Lower leg skin (tissue), 4 donors: ENCODE measurements around the gene TXNIP. TPM values are rescaled to one million over a fixed set of nuclear protein-coding genes. Genes with fewer than 3 reads are reported as not detected.
"Not testable (repeated sequence)": the region's sequence is repeated elsewhere in the genome, so short reads cannot be mapped to it uniquely, and the experiment has no call there.

Experiments
- DNase-seq, 2 donors: peaks; one replicate each; pipeline ENCODE4 v3.0.0-alpha.2; 2019; ENCODE audit warnings: low spot score in 2 of 2
- H3K4me3 ChIP-seq: fragments of 200-600 bp; sonication (generic); 2 replicates; pipeline ENCODE4 v1.5.1; 2017; ENCODE audit warnings: mild to moderate bottlenecking, low read depth; ENCODE audit not compliant: poor library complexity, severe bottlenecking
- POLR2A ChIP-seq, 2 donors: fragments of 450-650 bp; IDR thresholded peaks; one replicate each; pipeline ENCODE4 v1.6.1; 2016 to 2017; ENCODE audit warnings: antibody characterized with exemption in 2 of 2, mild to moderate bottlenecking in 1 of 2, moderate library complexity in 1 of 2
- WGBS, 2 donors: methylation state at CpG; one replicate each; pipeline ENCODE4 v1.1.5; 2018; 5-methylcytosine and 5-hydroxymethylcytosine counted together
- intact Hi-C: fragments of 100-400 bp; cut with DNase I; formaldehyde crosslinking; loops from one replicate; pipeline ENCODE4 v1.15.0; 2023; ENCODE audit warnings: low total_unique reads
- total RNA-seq, 4 donors: library from RNA; depleted of rRNA; stranded (reverse); fragments of >200 nt; gene quantifications; one replicate each; pipeline ENCODE4 v1.1.0, GENCODE V29; 2016
- TF ChIP-seq, protein P1 (sequence below), 3 donors: fragments of 450-650 bp; IDR thresholded peaks; one replicate each; pipeline ENCODE4 v1.5.1; 2016; ENCODE audit warnings: antibody characterized with exemption in 3 of 3, mild to moderate bottlenecking in 3 of 3, moderate library complexity in 2 of 3

The TXNIP gene
- total RNA-seq, 4 donors from 2014 or later = 2,445 to 6,877 (median 3,895) TPM

DNA sequence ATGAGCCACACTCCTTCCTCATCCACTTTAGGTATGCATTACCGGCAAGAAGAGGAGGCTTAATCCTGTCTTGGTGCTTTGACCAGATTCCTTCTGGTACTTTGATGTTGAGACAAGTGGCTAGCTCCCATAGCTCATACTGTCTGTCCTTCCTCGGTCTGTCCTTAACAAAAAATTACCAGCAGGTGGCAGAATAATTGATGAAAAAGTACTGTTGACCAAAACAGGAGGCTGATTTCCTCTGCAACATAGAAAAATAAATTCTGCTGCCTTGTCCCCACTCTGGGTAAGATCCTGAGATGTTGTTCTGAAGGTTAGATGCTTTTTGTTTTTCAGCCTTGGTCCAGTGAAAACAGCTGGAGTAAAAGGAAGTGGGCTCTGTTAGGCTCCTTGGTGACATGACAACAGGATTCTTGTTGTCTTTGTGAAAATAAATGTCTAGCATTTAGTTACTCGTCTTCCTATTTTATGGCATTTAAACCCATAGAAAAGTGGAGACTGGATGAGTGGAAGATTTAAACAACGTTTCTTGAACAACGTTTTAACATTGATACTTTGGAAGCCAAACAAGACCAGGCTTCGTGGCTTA, 36.3 kb upstream of the TXNIP start:
- intact Hi-C loops = no loop called here
- WGBS, 2 donors = 56 to 57% methylated on average over 6 of the region's 6 CpGs
- DNase-seq = no peak
- no peak for TF ChIP-seq POLR2A (IDR thresholded peaks at IDR 0.05)
- TF ChIP-seq, protein P1, sequence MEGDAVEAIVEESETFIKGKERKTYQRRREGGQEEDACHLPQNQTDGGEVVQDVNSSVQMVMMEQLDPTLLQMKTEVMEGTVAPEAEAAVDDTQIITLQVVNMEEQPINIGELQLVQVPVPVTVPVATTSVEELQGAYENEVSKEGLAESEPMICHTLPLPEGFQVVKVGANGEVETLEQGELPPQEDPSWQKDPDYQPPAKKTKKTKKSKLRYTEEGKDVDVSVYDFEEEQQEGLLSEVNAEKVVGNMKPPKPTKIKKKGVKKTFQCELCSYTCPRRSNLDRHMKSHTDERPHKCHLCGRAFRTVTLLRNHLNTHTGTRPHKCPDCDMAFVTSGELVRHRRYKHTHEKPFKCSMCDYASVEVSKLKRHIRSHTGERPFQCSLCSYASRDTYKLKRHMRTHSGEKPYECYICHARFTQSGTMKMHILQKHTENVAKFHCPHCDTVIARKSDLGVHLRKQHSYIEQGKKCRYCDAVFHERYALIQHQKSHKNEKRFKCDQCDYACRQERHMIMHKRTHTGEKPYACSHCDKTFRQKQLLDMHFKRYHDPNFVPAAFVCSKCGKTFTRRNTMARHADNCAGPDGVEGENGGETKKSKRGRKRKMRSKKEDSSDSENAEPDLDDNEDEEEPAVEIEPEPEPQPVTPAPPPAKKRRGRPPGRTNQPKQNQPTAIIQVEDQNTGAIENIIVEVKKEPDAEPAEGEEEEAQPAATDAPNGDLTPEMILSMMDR (IDR thresholded peaks at IDR 0.05) = no peak
- no peak overlapping the region for H3K4me3 ChIP-seq

DNA sequence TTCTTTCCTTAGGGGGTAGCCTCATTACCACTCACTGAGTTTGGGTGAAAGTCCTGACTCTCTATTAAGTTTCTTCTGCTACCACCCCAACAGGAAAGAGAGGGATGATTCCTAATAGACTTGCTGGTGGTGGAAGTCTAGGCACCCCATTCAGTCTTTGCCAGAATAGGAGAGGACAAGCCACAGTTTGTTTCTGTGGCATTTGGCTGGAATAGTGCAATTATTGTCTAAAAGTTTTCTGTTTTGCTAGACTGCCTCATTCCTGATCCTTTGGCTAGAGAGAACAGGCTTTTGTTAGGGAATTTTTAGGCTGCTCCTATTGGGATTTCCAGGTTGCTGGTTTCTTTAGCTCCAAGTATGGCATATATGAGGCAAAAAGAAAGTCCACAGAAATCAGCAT, 35.1 kb upstream of the TXNIP start:
- TF ChIP-seq, protein P1 (IDR thresholded peaks at IDR 0.05) = no peak
- TF ChIP-seq POLR2A (IDR thresholded peaks at IDR 0.05) = no peak
- no peak overlapping the region for H3K4me3 ChIP-seq
- intact Hi-C loops = no loop called here
- DNase-seq = no peak

- TF ChIP-seq, protein P1 (IDR thresholded peaks at IDR 0.05) = no peak
- no peak for TF ChIP-seq POLR2A (IDR thresholded peaks at IDR 0.05)
- intact Hi-C loops = no loop called here
- no peak for DNase-seq
- H3K4me3 ChIP-seq = no peak overlapping the region
Measured at GRCh38 chr1:146029117-146029516, 32.7 kb upstream of the TXNIP start.

- DNase-seq, intact Hi-C loops, H3K4me3 ChIP-seq: not testable (repeated sequence)
- WGBS, 2 donors = 63 to 73% methylated on average over 1 of the region's 1 CpG
Measured at GRCh38 chr1:146026650-146027049, 30.3 kb upstream of the TXNIP start.

DNA sequence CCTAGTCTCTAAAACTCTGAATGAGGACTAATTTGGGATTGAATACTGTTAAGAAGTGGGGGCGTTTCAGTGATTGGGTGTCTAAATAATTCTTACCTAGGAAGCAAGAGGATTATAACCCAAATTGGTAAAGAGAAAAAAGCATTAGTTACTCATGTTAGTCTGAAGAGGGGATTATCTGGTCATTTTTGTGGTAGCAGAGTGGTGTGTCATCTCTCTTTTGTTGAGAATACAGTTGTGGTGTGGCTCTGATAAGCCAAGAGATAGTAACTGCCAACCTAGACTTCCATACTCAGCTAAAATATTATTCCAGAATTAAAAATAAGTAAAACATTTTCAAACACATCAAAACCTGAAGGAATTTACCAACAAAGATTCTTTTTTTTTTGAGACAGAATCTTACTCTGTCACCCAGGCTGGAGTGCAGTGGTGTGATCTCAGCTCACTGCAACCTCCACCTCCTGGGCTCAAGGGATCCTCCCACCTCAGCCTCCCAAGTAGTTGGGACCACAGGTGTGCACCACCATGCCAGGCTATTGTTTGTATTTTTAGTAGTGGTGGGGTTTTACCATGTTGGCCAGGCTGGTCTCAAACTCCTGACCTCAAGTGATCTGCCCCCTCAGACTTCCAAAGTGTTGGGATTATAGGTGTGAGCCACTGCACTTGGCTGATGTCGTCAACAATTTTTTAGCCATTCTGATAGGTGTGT, 29.6 kb upstream of the TXNIP start:
- WGBS, 2 donors = 82% methylated on average over 2 of the region's 2 CpGs
- DNase-seq, intact Hi-C loops, H3K4me3 ChIP-seq: not testable (repeated sequence)

DNA sequence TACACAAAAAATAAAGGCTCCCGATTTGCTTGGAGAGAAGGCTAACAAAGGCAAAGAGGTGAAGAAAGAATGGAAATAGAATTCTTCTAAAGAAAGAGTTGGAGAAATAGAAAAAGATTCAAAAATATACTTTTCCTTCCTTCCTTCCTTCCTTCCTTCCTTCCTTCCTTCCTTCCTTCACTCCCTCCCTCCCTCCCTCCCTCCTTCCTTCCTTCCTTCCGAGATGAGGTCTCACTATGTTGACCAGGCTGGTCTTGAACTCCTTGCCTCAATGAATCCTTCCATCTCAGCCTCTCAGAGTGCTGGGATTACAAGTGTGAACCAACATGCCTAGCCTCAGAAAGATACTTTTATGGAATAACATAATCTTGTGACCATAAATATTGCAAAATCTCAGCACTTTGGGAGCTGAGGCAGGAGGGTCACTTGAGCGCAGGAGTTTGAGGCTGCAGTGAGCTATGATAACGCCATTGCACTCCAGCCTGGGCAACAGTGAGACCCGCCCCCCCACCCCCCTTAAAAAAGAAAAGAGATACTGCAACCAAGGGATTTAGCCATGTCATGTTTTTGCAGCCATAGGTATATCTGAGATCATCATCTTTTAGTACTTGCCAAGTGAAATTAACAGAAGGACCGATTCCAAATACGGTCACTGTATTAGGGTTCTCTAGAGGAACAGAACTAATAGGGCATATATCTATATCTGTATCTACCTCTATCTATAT, 26.2 kb upstream of the TXNIP start:
- no peak for DNase-seq
- TF ChIP-seq, protein P1 (IDR thresholded peaks at IDR 0.05) = no peak
- no peak for TF ChIP-seq POLR2A (IDR thresholded peaks at IDR 0.05)
- intact Hi-C loops = no loop called here
- no peak overlapping the region for H3K4me3 ChIP-seq
- 75 to 77% methylated on average over 7 of the region's 7 CpGs for WGBS, 2 donors
